OCI-LY1 (cell line): Measurements from ENCODE around the gene C2orf72.

ENCODE experiments used
- H2AFZ ChIP-seq: fragments of 200-600 bp; sonication (generic), shearing (Covaris generic); 2 replicates; pipeline ENCODE4 v1.6.0; 2014; ENCODE audit warnings: antibody characterized with exemption, mild to moderate bottlenecking, low read length
- H3F3A ChIP-seq: fragments of 200-600 bp; sonication (generic), shearing (Covaris generic); 2 replicates; pipeline ENCODE4 v1.6.0; 2014; ENCODE audit warnings: mild to moderate bottlenecking, antibody characterized with exemption, low read length, moderate library complexity; ENCODE audit not compliant: insufficient read depth
- H3K27ac ChIP-seq: fragments of 200-600 bp; sonication (generic); 2 replicates; pipeline ENCODE4 v1.5.1; 2014; ENCODE audit warnings: low read length, mixed run types, mild to moderate bottlenecking, low read depth; ENCODE audit not compliant: poor library complexity, severe bottlenecking
- H3K27me3 ChIP-seq: fragments of 200-600 bp; sonication (generic); 2 replicates; pipeline ENCODE4 v1.6.0; 2014; ENCODE audit warnings: antibody characterized with exemption, mild to moderate bottlenecking, low read length, moderate library complexity; ENCODE audit not compliant: insufficient read depth
- H3K36me3 ChIP-seq: fragments of 200-600 bp; sonication (generic); 2 replicates; pipeline ENCODE4 v1.6.1; 2014; ENCODE audit warnings: mild to moderate bottlenecking, antibody characterized with exemption, low read length, moderate library complexity, mixed read lengths; ENCODE audit not compliant: insufficient read depth
- H3K4me1 ChIP-seq: fragments of 200-600 bp; sonication (generic); 2 replicates; pipeline ENCODE4 v1.5.1; 2014; ENCODE audit warnings: mild to moderate bottlenecking, low read length, moderate library complexity; ENCODE audit not compliant: insufficient read depth, severe bottlenecking
- H3K4me2 ChIP-seq: fragments of 200-600 bp; sonication (generic), shearing (Covaris generic); 2 replicates; pipeline ENCODE4 v1.6.1; 2014; ENCODE audit warnings: low read length
- H3K4me3 ChIP-seq: fragments of 200-600 bp; sonication (generic); 2 replicates; pipeline ENCODE4 v1.5.1; 2014; ENCODE audit warnings: low read length, low read depth, mild to moderate bottlenecking, mixed read lengths; ENCODE audit not compliant: poor library complexity, severe bottlenecking
- H3K79me2 ChIP-seq: fragments of 200-600 bp; shearing (Covaris generic); 2 replicates; pipeline ENCODE4 v1.6.1; 2016; ENCODE audit warnings: mixed run types, low read length, mixed read lengths; ENCODE audit not compliant: insufficient read depth
- H3K9ac ChIP-seq: fragments of 200-600 bp; sonication (generic), shearing (Covaris generic); 2 replicates; pipeline ENCODE4 v1.6.1; 2014; ENCODE audit warnings: mild to moderate bottlenecking, low read length, mixed read lengths
- H3K9me2 ChIP-seq: fragments of 200-600 bp; sonication (generic), shearing (Covaris generic); 2 replicates; pipeline ENCODE4 v1.6.1; 2014; ENCODE audit warnings: low read depth, mild to moderate bottlenecking, low read length, mixed read lengths
- H3K9me3 ChIP-seq: fragments of 200-600 bp; shearing (Covaris generic); 2 replicates; pipeline ENCODE4 v1.6.1; 2014; ENCODE audit warnings: low read length, mixed read lengths
- H4K20me1 ChIP-seq: fragments of 200-600 bp; sonication (generic), shearing (Covaris generic); 2 replicates; pipeline ENCODE4 v1.6.0; 2016; ENCODE audit warnings: mild to moderate bottlenecking, low read length; ENCODE audit not compliant: insufficient read depth
- EZH2 ChIP-seq: fragments of 200-600 bp; sonication (generic), shearing (Covaris generic); IDR thresholded peaks from 2 replicates; pipeline ENCODE4 v1.8.0; 2017; ENCODE audit warnings: borderline replicate concordance, mixed run types, mild to moderate bottlenecking, antibody characterized with exemption, low read length, moderate library complexity, mixed read lengths
- TF ChIP-seq, protein P1 (sequence below): fragments of 200-600 bp; sonication (generic), shearing (Covaris generic); IDR thresholded peaks from 2 replicates; pipeline ENCODE4 v1.5.1; 2017; ENCODE audit warnings: mild to moderate bottlenecking, antibody characterized with exemption, low read length, moderate library complexity, mixed read lengths

C2orf72 gene

DNA sequence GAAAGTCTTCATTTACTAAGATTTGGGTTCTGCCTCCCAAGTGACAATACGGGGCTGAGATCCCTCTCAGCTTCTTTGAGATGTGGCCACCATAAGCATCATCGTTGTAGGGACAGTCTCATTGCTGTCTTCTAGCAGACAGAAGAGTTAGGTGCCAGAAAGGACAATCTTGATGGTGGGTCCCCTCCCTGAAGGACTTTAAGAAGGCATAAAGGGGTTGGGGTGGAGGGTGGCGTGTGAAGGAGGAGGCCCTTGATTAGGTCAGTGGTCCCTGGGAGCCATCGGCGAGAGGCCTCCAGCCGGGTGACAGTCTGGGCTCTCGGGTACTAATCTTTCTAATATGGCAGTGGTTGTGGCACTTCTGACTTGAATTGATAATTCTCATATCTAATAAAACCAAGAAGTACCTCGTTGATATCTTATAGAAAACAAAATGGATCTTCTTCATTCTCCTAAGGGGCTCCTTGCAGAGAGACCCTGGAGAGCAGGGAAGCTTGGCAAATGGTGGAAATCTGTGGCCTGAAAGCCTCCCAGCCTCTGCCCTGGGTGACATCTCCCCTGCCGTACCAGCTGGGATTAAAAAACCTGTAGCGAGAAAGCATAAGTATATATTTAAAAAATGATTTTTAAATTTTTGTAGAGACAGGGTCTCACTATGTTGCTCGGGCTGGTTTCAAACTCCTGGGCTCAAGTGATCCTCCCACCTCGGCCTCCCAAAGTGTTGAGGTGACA is 12.1 kb downstream of the C2orf72 start:
- no peak overlapping the region for H3K9ac ChIP-seq
- H4K20me1 ChIP-seq: no peaks in the 10 kb centered on the region
- no peaks in the 10 kb centered on the region for H3F3A ChIP-seq
- 0 out of 2 replicates have a peak, but pooled peaks cover 3% of the 10 kb centered on the region for H3K27me3 ChIP-seq
- peaks cover 10% of the 10 kb centered on the region for H3K4me1 ChIP-seq
- H3K79me2 ChIP-seq: no peaks in the 10 kb centered on the region
- no peaks in the 10 kb centered on the region for H3K36me3 ChIP-seq
- H2AFZ ChIP-seq: no peak overlapping the region
- no peak overlapping the region for H3K4me3 ChIP-seq
- TF ChIP-seq, protein P1, sequence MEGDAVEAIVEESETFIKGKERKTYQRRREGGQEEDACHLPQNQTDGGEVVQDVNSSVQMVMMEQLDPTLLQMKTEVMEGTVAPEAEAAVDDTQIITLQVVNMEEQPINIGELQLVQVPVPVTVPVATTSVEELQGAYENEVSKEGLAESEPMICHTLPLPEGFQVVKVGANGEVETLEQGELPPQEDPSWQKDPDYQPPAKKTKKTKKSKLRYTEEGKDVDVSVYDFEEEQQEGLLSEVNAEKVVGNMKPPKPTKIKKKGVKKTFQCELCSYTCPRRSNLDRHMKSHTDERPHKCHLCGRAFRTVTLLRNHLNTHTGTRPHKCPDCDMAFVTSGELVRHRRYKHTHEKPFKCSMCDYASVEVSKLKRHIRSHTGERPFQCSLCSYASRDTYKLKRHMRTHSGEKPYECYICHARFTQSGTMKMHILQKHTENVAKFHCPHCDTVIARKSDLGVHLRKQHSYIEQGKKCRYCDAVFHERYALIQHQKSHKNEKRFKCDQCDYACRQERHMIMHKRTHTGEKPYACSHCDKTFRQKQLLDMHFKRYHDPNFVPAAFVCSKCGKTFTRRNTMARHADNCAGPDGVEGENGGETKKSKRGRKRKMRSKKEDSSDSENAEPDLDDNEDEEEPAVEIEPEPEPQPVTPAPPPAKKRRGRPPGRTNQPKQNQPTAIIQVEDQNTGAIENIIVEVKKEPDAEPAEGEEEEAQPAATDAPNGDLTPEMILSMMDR: no peak
- no peak for TF ChIP-seq EZH2
- H3K9me3 ChIP-seq: no peaks in the 10 kb centered on the region
- H3K9me2 ChIP-seq: no peaks in the 10 kb centered on the region
- no peak overlapping the region for H3K4me2 ChIP-seq
- no peak overlapping the region for H3K27ac ChIP-seq

DNA sequence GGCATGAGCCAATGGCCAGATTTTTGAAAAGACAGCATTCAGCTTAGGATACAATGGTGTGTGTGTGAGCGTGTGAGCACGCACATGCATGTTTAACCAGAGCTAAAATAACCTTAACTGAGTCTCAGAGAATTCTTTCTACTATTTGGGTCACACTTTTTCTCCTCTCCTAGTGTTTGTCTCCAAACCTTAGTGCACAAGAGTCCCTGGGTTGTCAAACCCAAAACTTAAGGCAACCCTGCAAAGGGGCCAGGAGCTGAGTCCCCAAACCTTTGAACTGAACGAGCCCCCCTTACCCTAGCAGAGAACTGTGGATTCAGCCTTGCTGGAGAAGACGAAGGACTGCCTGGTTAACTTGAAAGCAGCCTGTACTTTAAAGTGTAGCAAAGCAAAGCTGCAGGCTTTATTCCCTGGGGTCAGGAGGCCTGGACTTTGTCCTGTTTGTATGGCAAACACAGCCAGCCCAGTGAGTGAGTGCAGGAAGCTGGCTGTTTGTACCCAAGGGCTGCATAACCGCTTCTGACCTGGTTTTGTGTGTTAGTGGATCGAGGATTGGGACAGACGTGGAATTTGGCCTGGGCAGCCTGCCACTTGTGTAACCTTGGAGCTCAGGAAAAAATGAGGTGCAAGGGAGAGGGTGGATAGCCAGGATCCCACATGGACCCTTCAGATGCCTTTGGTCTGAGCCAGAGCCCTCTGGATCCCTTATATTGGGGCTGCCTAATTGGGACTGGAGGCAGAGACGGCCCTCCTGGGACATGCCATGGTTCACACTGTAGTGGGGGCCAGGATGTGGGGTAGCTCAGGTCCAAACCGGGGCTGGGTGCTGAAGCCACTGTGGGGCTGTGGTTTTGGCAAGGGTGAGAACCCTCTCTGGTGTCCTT is 12.9 kb downstream of the C2orf72 start:
- Histone ChIP-seq H3K4me1 (peaks cover 10% of the 10 kb centered on the region), H3K4me2 (no peak overlapping the region), H3K27ac (no peak overlapping the region), H3K9me2 (no peaks in the 10 kb centered on the region), H3K4me3 (no peak overlapping the region), H3K9me3 (no peaks in the 10 kb centered on the region), H3K27me3 (0 out of 2 replicates have a peak, but pooled peaks cover 3% of the 10 kb centered on the region), H3F3A (no peaks in the 10 kb centered on the region), H4K20me1 (no peaks in the 10 kb centered on the region), H3K9ac (no peak overlapping the region), H2AFZ (no peak overlapping the region), H3K79me2 (no peaks in the 10 kb centered on the region), H3K36me3 (no peaks in the 10 kb centered on the region)
- TF ChIP-seq EZH2: no peak
- TF ChIP-seq, protein P1: no peak

DNA sequence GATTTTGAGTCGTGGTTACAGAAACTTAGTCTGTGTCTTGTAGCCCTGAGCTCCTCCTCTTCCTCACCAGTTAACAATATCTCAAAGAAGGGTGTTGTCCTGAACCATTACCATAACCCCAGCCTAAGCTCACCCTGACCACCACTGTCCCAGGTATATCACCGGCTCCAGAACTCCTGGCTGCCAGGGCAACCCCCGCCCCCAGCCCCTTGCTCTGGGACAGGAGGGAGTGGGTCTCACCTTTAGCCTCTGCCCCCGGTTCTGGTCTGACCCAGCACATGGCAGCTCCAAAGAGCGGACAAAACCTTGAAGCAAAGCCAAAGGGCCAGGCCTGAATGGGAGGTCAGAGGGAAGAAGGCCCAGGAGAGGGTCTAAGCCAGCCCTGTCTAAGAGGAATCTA is 13.8 kb downstream of the C2orf72 start:
- no peaks in the 10 kb centered on the region for H3F3A ChIP-seq
- TF ChIP-seq, protein P1: no peak
- TF ChIP-seq EZH2: no peak
- H3K36me3 ChIP-seq: no peaks in the 10 kb centered on the region
- peaks cover 10% of the 10 kb centered on the region for H3K4me1 ChIP-seq
- 0 out of 2 replicates have a peak, but pooled peaks cover 3% of the 10 kb centered on the region for H3K27me3 ChIP-seq
- H3K9me3 ChIP-seq: no peaks in the 10 kb centered on the region
- no peak overlapping the region for H3K9ac ChIP-seq
- no peaks in the 10 kb centered on the region for H3K79me2 ChIP-seq
- H3K9me2 ChIP-seq: no peaks in the 10 kb centered on the region
- no peak overlapping the region for H3K4me2 ChIP-seq
- no peaks in the 10 kb centered on the region for H4K20me1 ChIP-seq
- H3K4me3 ChIP-seq: no peak overlapping the region
- H3K27ac ChIP-seq: no peak overlapping the region
- H2AFZ ChIP-seq: no peak overlapping the region
